Measurements from ENCODE around the gene PDLIM1. TPM values are rescaled to one million over a fixed set of nuclear protein-coding genes. Genes with fewer than 3 reads are reported as not detected.
A peak's percentile ranks its signal among the peaks of the same experiment; 100 is the strongest.

Gene PDLIM1
- total and polyA plus RNA-seq, 9 of the 15 experiments (the other 6 are each of a cell fraction or from before 2014, with no cell fraction given): 19.8 to 164 (median 39.1) TPM

- TF ChIP-seq ZNF592 (IDR thresholded peaks at IDR 0.05) (peak; percentile 78), PHF21A (IDR thresholded peaks at IDR 0.05; ENCODE audit: borderline replicate concordance, low read depth) (no peak), HLTF (IDR thresholded peaks at IDR 0.05) (no peak), MAFK (IDR thresholded peaks at IDR 0.05; ENCODE audit: low read length) (no peak), ZFPM2 (CRISPR knock-in tag; IDR thresholded peaks at IDR 0.05) (no peak), HDAC2 (IDR thresholded peaks at IDR 0.05) (0 out of 2 replicates have a peak, but pooled peaks have one; percentile 18), CTBP1 (IDR thresholded peaks at IDR 0.05; ENCODE audit: borderline replicate concordance) (peak; percentile 53; the same call in 1 of the 2 replicates), ZBTB7A (IDR thresholded peaks at IDR 0.05; ENCODE audit: borderline replicate concordance, control insufficient read depth, low read depth, low read length) (no peak), FOXK2 (conservative IDR thresholded peaks at IDR 0.05 in 1 of 2, IDR thresholded peaks at IDR 0.05 in 1 of 2; ENCODE audit: low read depth in 2 of 2) (0 out of 4 replicates have a peak, but pooled peaks of 1 of the 2 experiments have one; percentile 27), BACH1 (tag; IDR thresholded peaks at IDR 0.05) (0 out of 2 replicates have a peak, but pooled peaks have one; percentile 40), ARID3B (CRISPR knock-in tag; IDR thresholded peaks at IDR 0.05; ENCODE audit: borderline replicate concordance) (no peak), CHCHD3 (CRISPR knock-in tag; IDR thresholded peaks at IDR 0.05) (no peak), MEIS2 (IDR thresholded peaks at IDR 0.05; ENCODE audit: partially characterized antibody) (no peak), NR1H2 (CRISPR knock-in tag; IDR thresholded peaks at IDR 0.05) (no peak), PRPF4 (IDR thresholded peaks at IDR 0.05; ENCODE audit: insufficient read depth, low read depth, low read length, poor library complexity, severe bottlenecking) (no peak), SETDB1 (IDR thresholded peaks at IDR 0.05; ENCODE audit: low read length) (no peak), CBFA2T2 (conservative IDR thresholded peaks at IDR 0.05) (peak; percentile 46), EP300 (IDR thresholded peaks at IDR 0.05; ENCODE audit: low read length) (peak; percentile 34; the same call in 1 of the 2 replicates), ZNF311 (CRISPR knock-in tag; IDR thresholded peaks at IDR 0.05) (0 out of 2 replicates have a peak, but pooled peaks have one; percentile 65)
- TF ChIP-seq, protein P1, sequence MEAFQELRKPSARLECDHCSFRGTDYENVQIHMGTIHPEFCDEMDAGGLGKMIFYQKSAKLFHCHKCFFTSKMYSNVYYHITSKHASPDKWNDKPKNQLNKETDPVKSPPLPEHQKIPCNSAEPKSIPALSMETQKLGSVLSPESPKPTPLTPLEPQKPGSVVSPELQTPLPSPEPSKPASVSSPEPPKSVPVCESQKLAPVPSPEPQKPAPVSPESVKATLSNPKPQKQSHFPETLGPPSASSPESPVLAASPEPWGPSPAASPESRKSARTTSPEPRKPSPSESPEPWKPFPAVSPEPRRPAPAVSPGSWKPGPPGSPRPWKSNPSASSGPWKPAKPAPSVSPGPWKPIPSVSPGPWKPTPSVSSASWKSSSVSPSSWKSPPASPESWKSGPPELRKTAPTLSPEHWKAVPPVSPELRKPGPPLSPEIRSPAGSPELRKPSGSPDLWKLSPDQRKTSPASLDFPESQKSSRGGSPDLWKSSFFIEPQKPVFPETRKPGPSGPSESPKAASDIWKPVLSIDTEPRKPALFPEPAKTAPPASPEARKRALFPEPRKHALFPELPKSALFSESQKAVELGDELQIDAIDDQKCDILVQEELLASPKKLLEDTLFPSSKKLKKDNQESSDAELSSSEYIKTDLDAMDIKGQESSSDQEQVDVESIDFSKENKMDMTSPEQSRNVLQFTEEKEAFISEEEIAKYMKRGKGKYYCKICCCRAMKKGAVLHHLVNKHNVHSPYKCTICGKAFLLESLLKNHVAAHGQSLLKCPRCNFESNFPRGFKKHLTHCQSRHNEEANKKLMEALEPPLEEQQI (IDR thresholded peaks at IDR 0.05): no peak
- TF ChIP-seq, protein P2, sequence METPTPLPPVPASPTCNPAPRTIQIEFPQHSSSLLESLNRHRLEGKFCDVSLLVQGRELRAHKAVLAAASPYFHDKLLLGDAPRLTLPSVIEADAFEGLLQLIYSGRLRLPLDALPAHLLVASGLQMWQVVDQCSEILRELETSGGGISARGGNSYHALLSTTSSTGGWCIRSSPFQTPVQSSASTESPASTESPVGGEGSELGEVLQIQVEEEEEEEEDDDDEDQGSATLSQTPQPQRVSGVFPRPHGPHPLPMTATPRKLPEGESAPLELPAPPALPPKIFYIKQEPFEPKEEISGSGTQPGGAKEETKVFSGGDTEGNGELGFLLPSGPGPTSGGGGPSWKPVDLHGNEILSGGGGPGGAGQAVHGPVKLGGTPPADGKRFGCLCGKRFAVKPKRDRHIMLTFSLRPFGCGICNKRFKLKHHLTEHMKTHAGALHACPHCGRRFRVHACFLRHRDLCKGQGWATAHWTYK (CRISPR knock-in tag; IDR thresholded peaks at IDR 0.05): 0 out of 2 replicates have a peak, but pooled peaks have one; percentile 73
Measured at GRCh38 chr10:95303535-95303934, 12.7 kb upstream of the PDLIM1 start (continued).

Data from K562 (cell line).